ENCODE measurements around the gene CCDC157. TPM values are rescaled to one million over a fixed set of nuclear protein-coding genes. Genes with fewer than 3 reads are reported as not detected.
"Not testable (repeated sequence)": the region's sequence is repeated elsewhere in the genome, so short reads cannot be mapped to it uniquely, and the experiment has no call there.

Gene CCDC157
- total RNA-seq, 1 experiment from 2014 or later: 6.2 TPM

DNA sequence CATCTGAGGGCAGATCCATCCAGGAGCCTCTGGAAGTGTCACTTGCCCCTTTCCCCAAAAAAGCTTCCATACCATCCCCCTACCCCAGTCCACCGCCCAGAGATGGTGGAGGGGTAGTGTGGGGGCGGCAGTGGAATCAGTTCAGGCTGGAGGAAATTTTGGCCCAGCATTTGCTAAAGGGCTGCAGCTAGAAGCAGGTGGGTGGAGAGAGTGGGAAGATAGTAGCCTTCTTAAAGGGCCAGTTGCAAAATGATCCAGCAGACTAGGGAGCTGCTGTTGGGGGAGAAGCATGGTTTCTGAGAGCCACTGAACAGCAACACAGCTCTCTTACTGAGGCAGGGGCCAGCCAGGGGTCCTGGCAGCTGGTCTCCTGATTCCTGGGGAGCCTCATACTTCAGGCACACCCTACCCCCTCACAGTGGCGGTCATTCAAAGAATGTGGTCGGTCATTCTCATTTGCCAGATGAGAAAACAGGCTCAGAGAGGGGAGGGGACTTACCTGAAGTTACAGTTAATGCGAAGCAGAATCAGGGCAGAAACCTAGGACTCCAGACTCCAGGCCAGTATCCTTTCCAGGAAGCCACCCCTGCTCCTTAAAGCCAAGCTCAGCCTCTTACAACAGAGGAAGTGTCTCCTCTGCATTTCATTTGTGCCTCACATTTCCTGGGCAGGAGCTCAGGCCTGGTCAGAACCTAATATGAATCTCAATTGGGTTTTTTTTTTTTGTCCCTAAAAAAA, 45.4 kb downstream of the CCDC157 start:
- ChIA-PET POLR2A (ENCODE audit: unreplicated experiment) (interaction anchor here (0.7 kb wide), 1 partner anchor 146 kb away, joined by 8 read pairs; no protein-coding TSS in a partner anchor), CTCF (interaction anchor here (0.6 kb wide), 1 partner anchor 292 kb away, joined by 9 read pairs; no protein-coding TSS in a partner anchor)
- peaks cover 62% of the 10 kb centered on the region for H3K79me2 ChIP-seq (ENCODE audit: low read depth)
- H3K4me1 ChIP-seq (replicated peaks; ENCODE audit: insufficient read depth): peaks cover 21% of the 10 kb centered on the region
- H3K9me3 ChIP-seq (ENCODE audit: insufficient read depth, low read depth): no peaks in the 10 kb centered on the region
- H3K36me3 ChIP-seq (ENCODE audit: low read depth): peaks cover 10% of the 10 kb centered on the region
- H3F3A ChIP-seq (ENCODE audit: insufficient read depth, low read depth): peaks cover 22% of the 10 kb centered on the region; the same call in 1 of the 2 replicates
- no peaks in the 10 kb centered on the region; the same call in 1 of the 2 replicates for H4K20me1 ChIP-seq (ENCODE audit: insufficient read depth)
- no peak for TF ChIP-seq EZH2 (IDR thresholded peaks at IDR 0.05; ENCODE audit: low read depth)
- TF ChIP-seq CTCF (conservative IDR thresholded peaks at IDR 0.05): no peak
- H3K4me2 ChIP-seq: no peak overlapping the region
- H3K4me3 ChIP-seq: no peak overlapping the region
- H3K9me2 ChIP-seq (ENCODE audit: insufficient read depth): no peaks in the 10 kb centered on the region
- intact Hi-C loops (cut with micrococcal nuclease; ENCODE audit: unreplicated experiment): no loop called here
- H3K27ac ChIP-seq: no peak overlapping the region
- H3K27me3 ChIP-seq (ENCODE audit: insufficient read depth, low read depth): no peaks in the 10 kb centered on the region
- BruUV-seq (replicated peaks): no TSS peak
- no peak overlapping the region for H2AFZ ChIP-seq
- peak in 1 of 2 experiments; percentile 29 for DNase-seq

DNA sequence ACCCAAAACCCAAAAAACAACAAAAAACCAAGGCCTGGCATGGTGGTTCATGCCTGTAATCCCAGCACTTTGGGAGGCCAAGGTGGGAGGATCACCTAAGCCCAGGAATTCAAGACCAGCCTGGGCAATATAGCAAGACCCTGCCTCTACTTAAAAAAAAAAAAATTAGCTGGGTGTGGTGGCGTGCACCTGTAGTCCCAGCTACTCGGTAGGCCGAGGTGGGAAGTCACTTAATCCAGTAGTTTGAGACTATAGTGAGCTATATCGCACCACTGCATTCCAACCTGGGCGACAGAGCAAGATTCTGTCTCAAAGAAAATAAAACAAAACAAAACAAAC, 45.9 kb downstream of the CCDC157 start:
- H4K20me1 ChIP-seq (ENCODE audit: insufficient read depth); POLR2A ChIA-PET (ENCODE audit: unreplicated experiment); DNase-seq; H3K9me2 ChIP-seq (ENCODE audit: insufficient read depth); intact Hi-C loops (cut with micrococcal nuclease; ENCODE audit: unreplicated experiment); H3K4me3 ChIP-seq; H3K27me3 ChIP-seq (ENCODE audit: insufficient read depth, low read depth); H2AFZ ChIP-seq; H3K9me3 ChIP-seq (ENCODE audit: insufficient read depth, low read depth); H3K27ac ChIP-seq; BruUV-seq (replicated peaks); H3K4me2 ChIP-seq: not testable (repeated sequence)
- peaks cover 27% of the 10 kb centered on the region for H3F3A ChIP-seq (ENCODE audit: insufficient read depth, low read depth)
- H3K4me1 ChIP-seq (replicated peaks; ENCODE audit: insufficient read depth): peaks cover 23% of the 10 kb centered on the region
- CTCF ChIA-PET: interaction anchor here (0.6 kb wide), 1 partner anchor 292 kb away, joined by 9 read pairs; no protein-coding TSS in a partner anchor
- peaks cover 13% of the 10 kb centered on the region for H3K36me3 ChIP-seq (ENCODE audit: low read depth)
- peaks cover 59% of the 10 kb centered on the region for H3K79me2 ChIP-seq (ENCODE audit: low read depth)

GRCh38 chr22:30404307-30404706, 47.5 kb downstream of the CCDC157 start:
- H3F3A ChIP-seq (ENCODE audit: insufficient read depth, low read depth): peaks cover 43% of the 10 kb centered on the region
- H3K27me3 ChIP-seq (ENCODE audit: insufficient read depth, low read depth): no peaks in the 10 kb centered on the region
- H4K20me1 ChIP-seq (ENCODE audit: insufficient read depth): no peaks in the 10 kb centered on the region
- no peak overlapping the region for H3K4me3 ChIP-seq
- intact Hi-C loops (cut with micrococcal nuclease; ENCODE audit: unreplicated experiment): no loop called here
- H3K79me2 ChIP-seq (ENCODE audit: low read depth): peaks cover 44% of the 10 kb centered on the region
- H3K27ac ChIP-seq: no peak overlapping the region
- H3K4me2 ChIP-seq: no peak overlapping the region
- TF ChIP-seq CTCF (conservative IDR thresholded peaks at IDR 0.05) (no peak), EZH2 (IDR thresholded peaks at IDR 0.05; ENCODE audit: low read depth) (no peak)
- no peaks in the 10 kb centered on the region for H3K9me3 ChIP-seq (ENCODE audit: insufficient read depth, low read depth)
- ChIA-PET CTCF (no interaction called here), POLR2A (ENCODE audit: unreplicated experiment) (interaction anchor here (0.6 kb wide), 2 partner anchors 230 to 694 kb away, joined by 3 read pairs; no protein-coding TSS in a partner anchor)
- no peak overlapping the region for H2AFZ ChIP-seq
- peaks cover 24% of the 10 kb centered on the region for H3K4me1 ChIP-seq (replicated peaks; ENCODE audit: insufficient read depth)
- no peak for DNase-seq
- peaks cover 15% of the 10 kb centered on the region for H3K36me3 ChIP-seq (ENCODE audit: low read depth)
- H3K9me2 ChIP-seq (ENCODE audit: insufficient read depth): no peaks in the 10 kb centered on the region
- no TSS peak for BruUV-seq (replicated peaks)
